Spleen (tissue), 7 donors: ENCODE measurements around the gene IKZF5.

Source experiments
- CTCF ChIP-seq, 11 experiments: fragments of 200-600 bp in 7 of 11; fragments of 450-650 bp in 4 of 11; sonication (generic) in 4 of 11; IDR thresholded peaks in 8 of 11; conservative IDR thresholded peaks in 3 of 11; 1 replicate in 7 of 11; 2 replicates in 4 of 11; pipeline versions ENCODE4 v1.4.0 to v1.8.0; 2016 to 2021; ENCODE audit warnings: antibody characterized with exemption in 11 of 11, inconsistent platforms in 4 of 11, mild to moderate bottlenecking in 1 of 11
- POLR2A ChIP-seq, 3 donors: fragments of 450-650 bp; IDR thresholded peaks; one replicate each; pipeline ENCODE4 v1.5.1; 2017; ENCODE audit warnings: antibody characterized with exemption in 3 of 3, mild to moderate bottlenecking in 1 of 3
- POLR2AphosphoS5 ChIP-seq, 3 donors: sonication (generic); formaldehyde crosslinking; IDR thresholded peaks; one replicate each; pipeline ENCODE4 v1.5.1; 2017; ENCODE audit warnings: antibody characterized with exemption in 3 of 3
- donor health status: DM: no; HTN: no; CAD: no; lungs with moderate emphysema.
- donor health status: DM: no; HTN: no; CAD: no.
- donor health status: DM: no; HTN: no; CAD: no.

- TF ChIP-seq POLR2AphosphoS5 (IDR thresholded peaks at IDR 0.05) (no peak), CTCF (IDR thresholded peaks at IDR 0.05 in 8 of 11, conservative IDR thresholded peaks at IDR 0.05 in 3 of 11) (no peak), POLR2A (IDR thresholded peaks at IDR 0.05) (no peak)
These were observed 7.2 kb downstream of the IKZF5 start for GRCh38 chr10:123001370-123001769.
